Ishikawa (cell line): Measurements from ENCODE around the gene ATRN.

Source experiments
- CEBPB ChIP-seq: IDR thresholded peaks from 2 replicates; pipeline ENCODE4 v1.6.1; 2012
- CREB1 ChIP-seq: IDR thresholded peaks from 2 replicates; pipeline ENCODE4 v1.6.1; 2012; ENCODE audit warnings: low read depth
- EGR1 ChIP-seq: IDR thresholded peaks from 2 replicates; pipeline ENCODE4 v1.6.1; 2012
- EP300 ChIP-seq: IDR thresholded peaks from 2 replicates; pipeline ENCODE4 v1.6.1; 2012; ENCODE audit warnings: borderline replicate concordance
- MAX ChIP-seq: IDR thresholded peaks from 2 replicates; pipeline ENCODE4 v1.6.1; 2012
- REST ChIP-seq: IDR thresholded peaks from 2 replicates; pipeline ENCODE4 v1.6.1; 2012; ENCODE audit warnings: low read depth, mild to moderate bottlenecking
- TAF1 ChIP-seq: IDR thresholded peaks from 2 replicates; pipeline ENCODE4 v1.6.1; 2012; ENCODE audit warnings: low read depth, mild to moderate bottlenecking
- TCF12 ChIP-seq: IDR thresholded peaks from 2 replicates; pipeline ENCODE4 v1.6.1; 2012; ENCODE audit warnings: low read depth
- TEAD4 ChIP-seq: IDR thresholded peaks from 2 replicates; pipeline ENCODE4 v1.6.1; 2012
- YY1 ChIP-seq: IDR thresholded peaks from 2 replicates; pipeline ENCODE4 v1.6.1; 2012; ENCODE audit warnings: low read depth
- ZBTB7A ChIP-seq: IDR thresholded peaks from 2 replicates; pipeline ENCODE4 v1.6.1; 2012; ENCODE audit warnings: low read depth

- TF ChIP-seq CEBPB: no peak
- no peak for TF ChIP-seq YY1
- TF ChIP-seq EP300: no peak
- TF ChIP-seq ZBTB7A: no peak
- no peak for TF ChIP-seq REST
- TF ChIP-seq EGR1: no peak
- no peak for TF ChIP-seq TAF1
- no peak for TF ChIP-seq TEAD4
- TF ChIP-seq MAX: no peak
- no peak for TF ChIP-seq CREB1
- TF ChIP-seq TCF12: no peak
These were observed 199.0 kb downstream of the ATRN start for GRCh38 chr20:3669710-3670367.
